ENCODE data around the gene PLXNA2.

Gene PLXNA2

GRCh38 chr1:208041505-208041904 lies 202.7 kb downstream of the PLXNA2 start:
- POLR2A ChIA-PET = no interaction called here
- no peak for TF ChIP-seq CTCF (IDR thresholded peaks at IDR 0.05; ENCODE audit: insufficient read depth, low read length, missing control alignments)
- no peak overlapping the region for H3K4me3 ChIP-seq (ENCODE audit: low read depth, low read length)
- CTCF ChIA-PET = interaction anchor here (1.0 to 3.4 kb wide), 11 partner anchors 11 to 203 kb away, joined by 3 to 20 read pairs (median 6); partner anchors contain the start of gene PLXNA2
- DNase-seq (ENCODE audit: low read depth, low spot score) = no peak

GRCh38 chr1:208040821-208041297 lies 203.3 kb downstream of the PLXNA2 start:
- TF ChIP-seq CTCF (IDR thresholded peaks at IDR 0.05; ENCODE audit: insufficient read depth, low read length, missing control alignments) = no peak
- POLR2A ChIA-PET = no interaction called here
- CTCF ChIA-PET = interaction anchor here (0.9 to 3.4 kb wide), 8 partner anchors 19 to 204 kb away, joined by 3 to 20 read pairs (median 6); partner anchors contain the start of gene PLXNA2
- no peak overlapping the region for H3K4me3 ChIP-seq (ENCODE audit: low read depth, low read length)
- DNase-seq (ENCODE audit: low read depth, low spot score) = no peak

- H3K4me3 ChIP-seq (ENCODE audit: low read depth, low read length) = no peak overlapping the region
- POLR2A ChIA-PET = no interaction called here
- DNase-seq (ENCODE audit: low read depth, low spot score) = no peak
- no peak for TF ChIP-seq CTCF (IDR thresholded peaks at IDR 0.05; ENCODE audit: insufficient read depth, low read length, missing control alignments)
- CTCF ChIA-PET = interaction anchor here (25.1 kb wide), 1 partner anchor 206 kb away, joined by 990 read pairs; the partner anchor contains the start of gene PLXNA2
Measured at GRCh38 chr1:208039536-208040332, 204.4 kb downstream of the PLXNA2 start.

- no peak for DNase-seq (ENCODE audit: low read depth, low spot score)
- no peak for TF ChIP-seq CTCF (IDR thresholded peaks at IDR 0.05; ENCODE audit: insufficient read depth, low read length, missing control alignments)
- ChIA-PET CTCF (interaction anchor here (25.1 kb wide), 1 partner anchor 208 kb away, joined by 990 read pairs; the partner anchor contains the start of gene PLXNA2), POLR2A (no interaction called here)
- H3K4me3 ChIP-seq (ENCODE audit: low read depth, low read length) = no peak overlapping the region
Measured at GRCh38 chr1:208038303-208038702, 205.9 kb downstream of the PLXNA2 start.

- CTCF ChIA-PET = interaction anchor here (0.7 to 25.1 kb wide), 2 partner anchors 15 to 209 kb away, joined by 3 to 990 read pairs; partner anchors contain the start of gene PLXNA2
- no peak for DNase-seq (ENCODE audit: low read depth, low spot score)
Measured at GRCh38 chr1:208036918-208037766, 207.0 kb downstream of the PLXNA2 start.

More at GRCh38 chr1:208036918-208037766, 207.0 kb downstream of the PLXNA2 start:
- POLR2A ChIA-PET = no interaction called here
- no peak for TF ChIP-seq CTCF (IDR thresholded peaks at IDR 0.05; ENCODE audit: insufficient read depth, low read length, missing control alignments)
- H3K4me3 ChIP-seq (ENCODE audit: low read depth, low read length) = no peak overlapping the region
